H1 (cell line): ENCODE data around the gene COL26A1. TPM values are rescaled to one million over a fixed set of nuclear protein-coding genes. Genes with fewer than 3 reads are reported as not detected.
A peak's percentile ranks its signal among the peaks of the same experiment; 100 is the strongest.

Experiments
- ASH2L ChIP-seq: fragments of 200-600, 300-600 bp; sonication (generic); IDR thresholded peaks from one replicate; pipeline ENCODE4 v1.7.1; 2017; ENCODE audit warnings: low read length
- HDAC2 ChIP-seq, 2 experiments: fragments of 300-600 bp in 1 of 2; sonication (generic) in 1 of 2; IDR thresholded peaks; 2 replicates each; pipeline ENCODE4 v1.6.1; 2011 to 2012; ENCODE audit warnings: low read depth in 2 of 2, low read length in 2 of 2, mild to moderate bottlenecking in 2 of 2, moderate library complexity in 2 of 2, borderline replicate concordance in 1 of 2, inconsistent platforms in 1 of 2
- HDAC6 ChIP-seq: IDR thresholded peaks from one replicate; pipeline ENCODE4 v1.7.1; 2012; ENCODE audit warnings: low read depth, mild to moderate bottlenecking, inconsistent platforms, low read length, moderate library complexity
- RFX5 ChIP-seq: IDR thresholded peaks from 2 replicates; pipeline ENCODE4 v1.6.1; 2011; ENCODE audit warnings: low read depth, low read length, improper control_type of control experiment, borderline replicate concordance
- SIN3A ChIP-seq, 2 experiments: IDR thresholded peaks in 1 of 2; conservative IDR thresholded peaks in 1 of 2; 2 replicates each; pipeline ENCODE4 v1.6.1; 2011 to 2012; ENCODE audit warnings: low read length in 2 of 2, improper control_type of control experiment in 1 of 2, low read depth in 1 of 2, mild to moderate bottlenecking in 1 of 2
- SP4 ChIP-seq: IDR thresholded peaks from 2 replicates; pipeline ENCODE4 v1.6.1; 2012; ENCODE audit warnings: low read length, inconsistent platforms
- SRF ChIP-seq: IDR thresholded peaks from 2 replicates; pipeline ENCODE4 v1.6.1; 2011; ENCODE audit warnings: mild to moderate bottlenecking, low read depth, low read length, moderate library complexity
- polyA plus RNA-seq, 7 experiments: library from polyadenylated mRNA; depleted of rRNA in 3 of 7; stranded (reverse) in 5 of 7; unstranded in 2 of 7; fragments of >200 nt in 5 of 7; fragments of 200-250 nt in 2 of 7; gene quantifications; 1 replicate in 5 of 7; 2 replicates in 1 of 7; 4 replicates in 1 of 7; pipeline versions ENCODE4 v1.2.1 to v1.2.3, GENCODE V29; 2011 to 2013; ENCODE audit warnings: missing spikeins in 2 of 7, mixed read lengths in 2 of 7
- total RNA-seq: library from RNA; stranded (reverse); fragmentation: NEBNext Ultra II Directional; extraction: Animal tissue kit (Norgen Biotek cat#: 25700); gene quantifications from 2 replicates; pipeline ENCODE4 v1.2.1, GENCODE V29; 2021

Gene COL26A1
- total and polyA plus RNA-seq, 2 of the 8 experiments (the other 6 are each of a cell fraction or from before 2014, with no cell fraction given) = 51.1 to 68.8 TPM

DNA sequence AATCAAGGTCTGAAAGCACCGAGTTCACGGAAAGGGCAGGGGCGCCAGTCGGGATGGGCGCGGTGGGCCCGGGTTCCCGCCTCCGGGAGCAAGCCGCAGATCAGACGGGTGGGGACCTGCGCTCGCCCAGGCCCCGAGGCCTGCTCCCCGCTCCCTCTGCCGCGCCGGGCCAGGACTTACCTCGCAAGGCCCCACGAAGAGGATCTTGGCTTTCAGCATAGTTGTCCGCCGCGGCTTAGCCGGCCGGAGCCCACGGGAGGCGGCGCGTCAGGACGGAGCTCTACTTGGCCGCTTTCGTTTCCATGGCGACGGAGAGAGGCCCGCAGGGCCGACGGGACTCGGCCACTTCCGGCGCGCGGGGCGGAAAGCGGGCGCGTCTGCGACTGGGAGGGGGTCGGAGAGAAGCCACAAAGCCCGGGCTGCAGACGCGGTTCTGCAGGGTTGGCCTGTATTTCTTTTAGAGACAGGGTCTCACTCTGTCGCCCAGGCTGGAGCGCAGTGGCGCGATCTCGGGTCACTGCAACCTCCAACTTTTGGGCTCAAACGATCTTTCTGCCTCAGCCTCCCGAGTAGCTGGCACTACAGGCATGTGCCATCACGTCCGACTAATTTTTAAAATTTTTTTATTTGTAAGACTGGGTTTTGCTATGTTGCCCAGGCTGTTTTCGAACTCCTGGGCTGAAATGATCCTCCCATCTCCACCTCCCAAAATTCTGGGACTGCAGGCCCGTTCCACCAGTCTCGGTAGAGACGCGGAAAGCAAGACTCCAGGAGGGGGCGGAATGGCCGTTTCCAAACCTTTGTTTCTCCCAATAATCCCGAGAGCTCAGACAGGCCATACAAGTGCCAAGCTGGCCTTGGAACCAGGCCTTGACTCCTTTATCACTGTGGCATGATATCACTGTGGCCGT is 40.9 kb upstream of the COL26A1 start, which contains the start of gene IFT22 (continued):
- TF ChIP-seq SRF (no peak), HDAC2 (IDR thresholded peaks at IDR 0.05; ENCODE audit: borderline replicate concordance in 1 of 2, low read depth in 2 of 2, low read length in 2 of 2) (peak; percentile 35 to 91; a peak in 2 of 4 replicates), ASH2L (peak; percentile 38), SIN3A (conservative IDR thresholded peaks at IDR 0.05 in 1 of 2, IDR thresholded peaks at IDR 0.05 in 1 of 2; ENCODE audit: low read depth in 1 of 2, low read length in 2 of 2) (peak; percentile 73 to 91; a peak in 1 of 4 replicates), HDAC6 (no peak), SP4 (no peak), RFX5 (no peak)
- TF ChIP-seq, all 59 proteins: peak for 13
